Astrocyte (in vitro differentiated cells and primary cell): ENCODE data around the gene RGMB. TPM values are rescaled to one million over a fixed set of nuclear protein-coding genes. Genes with fewer than 3 reads are reported as not detected.
A peak's percentile ranks its signal among the peaks of the same experiment; 100 is the strongest.

Experiments used
- DNase-seq: peaks from one replicate; pipeline ENCODE4 v3.0.0-alpha.2; 2010; ENCODE audit warnings: low read depth
- FAIRE-seq: peaks from 2 replicates; lab custom pipeline; 2011; peaks lifted over from hg19 to GRCh38; lab: Jason Lieb, UNC
- H2AFZ ChIP-seq: 2 replicates; pipeline ENCODE4 v1.6.0; 2012; ENCODE audit warnings: low read depth, low read length, inconsistent platforms
- H3K27ac ChIP-seq: 2 replicates; pipeline ENCODE4 v1.5.1; 2011; ENCODE audit warnings: low read depth, low read length, inconsistent platforms
- H3K27me3 ChIP-seq: 2 replicates; pipeline ENCODE4 v1.6.0; 2011; ENCODE audit warnings: low read length, inconsistent platforms; ENCODE audit not compliant: insufficient read depth
- H3K36me3 ChIP-seq: 2 replicates; pipeline ENCODE4 v1.5.1; 2011; ENCODE audit warnings: low read length, inconsistent platforms; ENCODE audit not compliant: insufficient read depth
- H3K4me1 ChIP-seq: 2 replicates; pipeline ENCODE4 v1.5.1; 2011; ENCODE audit warnings: low read length, inconsistent platforms; ENCODE audit not compliant: insufficient read depth
- H3K4me2 ChIP-seq: 2 replicates; pipeline ENCODE4 v1.6.0; 2012; ENCODE audit warnings: low read length, inconsistent platforms
- H3K4me3 ChIP-seq: 2 replicates; pipeline ENCODE4 v1.5.1; 2011; ENCODE audit warnings: low read depth, mild to moderate bottlenecking, low read length, inconsistent platforms; ENCODE audit not compliant: insufficient read depth
- H3K79me2 ChIP-seq: 2 replicates; pipeline ENCODE4 v1.6.0; 2012; ENCODE audit warnings: mild to moderate bottlenecking, low read length, inconsistent platforms; ENCODE audit not compliant: insufficient read depth
- H3K9ac ChIP-seq: 2 replicates; pipeline ENCODE4 v1.6.0; 2012; ENCODE audit warnings: mild to moderate bottlenecking, low read length, inconsistent platforms
- H3K9me3 ChIP-seq: 2 replicates; pipeline ENCODE4 v1.5.1; 2012; ENCODE audit warnings: low read depth, mild to moderate bottlenecking, low read length, inconsistent platforms; ENCODE audit not compliant: insufficient read depth
- H4K20me1 ChIP-seq: 2 replicates; pipeline ENCODE4 v1.6.0; 2012; ENCODE audit warnings: low read length, inconsistent platforms; ENCODE audit not compliant: insufficient read depth
- H3K27ac Mint-ChIP-seq: one replicate; pipeline ENCODE4 v1.8.0; 2021; ENCODE audit warnings: mild to moderate bottlenecking, mixed read lengths; ENCODE audit not compliant: unreplicated experiment
- H3K27me3 Mint-ChIP-seq: one replicate; pipeline ENCODE4 v1.8.0; 2021; ENCODE audit warnings: low read depth, mixed read lengths; ENCODE audit not compliant: unreplicated experiment
- H3K36me3 Mint-ChIP-seq: one replicate; pipeline ENCODE4 v1.8.0; 2021; ENCODE audit warnings: low read depth, mixed read lengths; ENCODE audit not compliant: unreplicated experiment
- H3K4me1 Mint-ChIP-seq: one replicate; pipeline ENCODE4 v1.8.0; 2021; ENCODE audit warnings: low read depth, mixed read lengths; ENCODE audit not compliant: unreplicated experiment
- H3K4me3 Mint-ChIP-seq: one replicate; pipeline ENCODE4 v1.8.0; 2021; ENCODE audit warnings: mild to moderate bottlenecking, moderate library complexity, mixed read lengths; ENCODE audit not compliant: unreplicated experiment
- H3K9me3 Mint-ChIP-seq: one replicate; pipeline ENCODE4 v1.8.0; 2021; ENCODE audit warnings: mild to moderate bottlenecking, mixed read lengths; ENCODE audit not compliant: unreplicated experiment
- EZH2 ChIP-seq: IDR thresholded peaks from 2 replicates; pipeline ENCODE4 v1.6.1; 2012; ENCODE audit warnings: mild to moderate bottlenecking, low read length, inconsistent platforms; ENCODE audit not compliant: insufficient read depth
- total RNA-seq: library from RNA; stranded (reverse); gene quantifications from 2 replicates; pipeline ENCODE4 v1.2.1, GENCODE V29; 2021
- TF ChIP-seq, protein P1 (sequence below): IDR thresholded peaks from 2 replicates; pipeline ENCODE4 v1.5.1; 2011; ENCODE audit warnings: low read depth, mild to moderate bottlenecking, inconsistent platforms, low read length, moderate library complexity; ENCODE audit not compliant: insufficient read depth

The RGMB gene
- total RNA-seq, 1 donor from 2014 or later = 48.7 TPM

DNA sequence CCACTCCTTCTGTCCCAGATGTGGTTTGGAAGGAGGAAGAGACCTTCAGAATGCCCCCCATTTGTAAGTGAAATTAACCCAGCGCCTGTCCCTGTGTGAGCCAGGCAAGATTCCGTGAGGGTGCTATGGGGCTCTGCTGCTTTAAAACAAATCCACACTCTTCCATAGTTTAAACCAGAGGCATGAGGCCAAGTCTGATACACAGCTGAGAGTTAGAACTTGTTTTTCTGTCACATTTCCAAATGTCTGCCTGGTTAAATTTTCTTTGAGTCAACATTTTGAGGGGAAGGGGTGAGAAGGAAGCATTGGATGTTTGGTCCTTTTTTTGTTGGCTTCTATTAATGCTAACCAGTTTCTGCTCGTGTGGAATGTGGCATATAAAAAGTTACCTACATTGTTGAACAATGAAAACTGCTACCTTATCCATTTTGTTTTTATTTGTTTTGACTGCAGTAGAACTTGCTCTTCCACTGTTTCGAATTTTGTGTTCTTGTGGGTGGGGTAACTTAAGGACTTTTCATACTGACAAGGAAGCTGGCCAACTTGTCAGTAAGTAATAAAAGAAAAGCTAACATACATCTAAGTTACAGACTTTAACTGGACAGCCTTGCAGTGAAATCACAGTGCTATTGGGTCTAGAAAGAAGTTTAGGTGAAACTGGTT lies 12.9 kb downstream of the RGMB start:
- H3K4me3 Mint-ChIP-seq = no peak overlapping the region
- H3K27ac Mint-ChIP-seq = no peak overlapping the region
- peaks cover 27% of the 10 kb centered on the region for H3K4me1 Mint-ChIP-seq
- H3K9me3 Mint-ChIP-seq = no peaks in the 10 kb centered on the region
- H3K4me3 ChIP-seq = no peak overlapping the region
- H3K27me3 ChIP-seq = no peaks in the 10 kb centered on the region
- no peak overlapping the region for H2AFZ ChIP-seq
- H3K9ac ChIP-seq = no peak overlapping the region
- no peaks in the 10 kb centered on the region for H3K9me3 ChIP-seq
- H4K20me1 ChIP-seq = peaks cover 98% of the 10 kb centered on the region
- TF ChIP-seq EZH2 = no peak
- TF ChIP-seq, protein P1, sequence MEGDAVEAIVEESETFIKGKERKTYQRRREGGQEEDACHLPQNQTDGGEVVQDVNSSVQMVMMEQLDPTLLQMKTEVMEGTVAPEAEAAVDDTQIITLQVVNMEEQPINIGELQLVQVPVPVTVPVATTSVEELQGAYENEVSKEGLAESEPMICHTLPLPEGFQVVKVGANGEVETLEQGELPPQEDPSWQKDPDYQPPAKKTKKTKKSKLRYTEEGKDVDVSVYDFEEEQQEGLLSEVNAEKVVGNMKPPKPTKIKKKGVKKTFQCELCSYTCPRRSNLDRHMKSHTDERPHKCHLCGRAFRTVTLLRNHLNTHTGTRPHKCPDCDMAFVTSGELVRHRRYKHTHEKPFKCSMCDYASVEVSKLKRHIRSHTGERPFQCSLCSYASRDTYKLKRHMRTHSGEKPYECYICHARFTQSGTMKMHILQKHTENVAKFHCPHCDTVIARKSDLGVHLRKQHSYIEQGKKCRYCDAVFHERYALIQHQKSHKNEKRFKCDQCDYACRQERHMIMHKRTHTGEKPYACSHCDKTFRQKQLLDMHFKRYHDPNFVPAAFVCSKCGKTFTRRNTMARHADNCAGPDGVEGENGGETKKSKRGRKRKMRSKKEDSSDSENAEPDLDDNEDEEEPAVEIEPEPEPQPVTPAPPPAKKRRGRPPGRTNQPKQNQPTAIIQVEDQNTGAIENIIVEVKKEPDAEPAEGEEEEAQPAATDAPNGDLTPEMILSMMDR = no peak
- H3K4me1 ChIP-seq = peaks cover 6% of the 10 kb centered on the region
- no peak overlapping the region for H3K27ac ChIP-seq
- H3K36me3 ChIP-seq = peaks cover 64% of the 10 kb centered on the region
- DNase-seq (peak; percentile 36), FAIRE-seq (no peak)
- H3K27me3 Mint-ChIP-seq = no peaks in the 10 kb centered on the region
- peaks cover 100% of the 10 kb centered on the region for H3K79me2 ChIP-seq
- peaks cover 17% of the 10 kb centered on the region for H3K36me3 Mint-ChIP-seq
- peak overlapping the region; percentile 36 for H3K4me2 ChIP-seq

DNA sequence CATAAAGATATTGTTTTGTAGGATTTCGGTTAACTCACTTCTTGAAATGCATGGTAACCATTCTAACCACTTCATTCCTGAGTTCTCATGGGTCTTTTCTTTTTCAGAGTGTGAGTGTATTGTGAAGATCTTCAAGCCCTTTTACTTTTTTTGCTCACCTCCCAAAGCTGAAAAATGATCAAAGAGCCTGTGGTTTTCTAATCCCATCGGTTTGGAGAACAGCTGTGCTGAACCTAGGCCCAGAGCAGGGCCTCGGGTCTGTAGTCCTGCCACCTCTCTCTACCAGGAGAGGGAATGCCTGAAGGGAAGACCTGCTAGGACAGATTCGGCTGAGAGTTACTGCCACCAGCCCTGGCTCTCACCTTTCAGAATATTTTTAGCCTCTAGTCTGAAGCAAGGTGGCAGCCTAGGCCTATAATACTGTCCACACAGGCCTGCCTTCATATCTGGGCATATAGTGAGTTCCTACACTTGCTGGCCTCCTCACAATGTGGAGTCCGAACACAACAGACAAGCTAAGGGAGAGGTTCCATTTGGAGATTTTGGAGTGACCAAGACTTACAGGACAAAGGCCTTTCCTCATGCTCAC lies 13.8 kb downstream of the RGMB start:
- no peak overlapping the region for H3K4me3 Mint-ChIP-seq

More for the DNA sequence above, 13.8 kb downstream of the RGMB start:
- Mint-ChIP-seq H3K9me3 (no peaks in the 10 kb centered on the region), H3K27ac (no peak overlapping the region), H3K4me1 (peaks cover 29% of the 10 kb centered on the region), H3K27me3 (no peaks in the 10 kb centered on the region), H3K36me3 (peaks cover 15% of the 10 kb centered on the region)
- FAIRE-seq (no peak), DNase-seq (no peak)
- no peak overlapping the region for H3K27ac ChIP-seq
- no peaks in the 10 kb centered on the region for H3K9me3 ChIP-seq
- peaks cover 57% of the 10 kb centered on the region for H3K36me3 ChIP-seq
- H3K27me3 ChIP-seq = no peaks in the 10 kb centered on the region
- H3K4me2 ChIP-seq = no peak overlapping the region
- H4K20me1 ChIP-seq = peaks cover 98% of the 10 kb centered on the region
- TF ChIP-seq, protein P1 = no peak
- no peak for TF ChIP-seq EZH2
- no peak overlapping the region for H3K9ac ChIP-seq
- no peak overlapping the region for H3K4me3 ChIP-seq
- H3K4me1 ChIP-seq = peaks cover 8% of the 10 kb centered on the region
- peaks cover 100% of the 10 kb centered on the region for H3K79me2 ChIP-seq
- H2AFZ ChIP-seq = no peak overlapping the region
